NCI-H128 (cell line): ENCODE data around the gene PTPRG.

Source experiments
- DNase-seq: peaks from one replicate; lab custom pipeline; 2025; ENCODE audit not compliant: unreplicated experiment; lab: John Stamatoyannopoulos, UW

Gene PTPRG

GRCh38 chr3:62168356-62168755 lies 607.0 kb downstream of the PTPRG start:
- no peak for DNase-seq

- no peak for DNase-seq
These were observed 608.7 kb downstream of the PTPRG start for GRCh38 chr3:62169906-62170660.

- DNase-seq = no peak
These were observed 610.4 kb downstream of the PTPRG start for GRCh38 chr3:62171789-62172188.

GRCh38 chr3:62172199-62172598 lies 610.8 kb downstream of the PTPRG start:
- DNase-seq = no peak

GRCh38 chr3:62173939-62174515 lies 612.7 kb downstream of the PTPRG start:
- no peak for DNase-seq

GRCh38 chr3:62175161-62175560 lies 613.8 kb downstream of the PTPRG start:
- DNase-seq = no peak

GRCh38 chr3:62178032-62178431 lies 616.7 kb downstream of the PTPRG start:
- no peak for DNase-seq

- DNase-seq = no peak
These were observed 617.6 kb downstream of the PTPRG start for GRCh38 chr3:62178739-62179600.

- DNase-seq = no peak
These were observed 619.1 kb downstream of the PTPRG start for GRCh38 chr3:62180514-62180913.

- no peak for DNase-seq
These were observed 621.7 kb downstream of the PTPRG start for GRCh38 chr3:62183087-62183486.

- no peak for DNase-seq
These were observed 622.6 kb downstream of the PTPRG start for GRCh38 chr3:62183969-62184368.

GRCh38 chr3:62184559-62184958 lies 623.2 kb downstream of the PTPRG start:
- DNase-seq = no peak

- no peak for DNase-seq
These were observed 625.7 kb downstream of the PTPRG start for GRCh38 chr3:62187022-62187431.

GRCh38 chr3:62188681-62189375 lies 627.5 kb downstream of the PTPRG start:
- DNase-seq = no peak

GRCh38 chr3:62189376-62189698 lies 628.0 kb downstream of the PTPRG start:
- no peak for DNase-seq

- DNase-seq = no peak
These were observed 631.5 kb downstream of the PTPRG start for GRCh38 chr3:62192891-62193290.

GRCh38 chr3:62193586-62194345 lies 632.4 kb downstream of the PTPRG start:
- DNase-seq = no peak

GRCh38 chr3:62197350-62198012 lies 636.1 kb downstream of the PTPRG start:
- DNase-seq = no peak

GRCh38 chr3:62199126-62199525 lies 637.8 kb downstream of the PTPRG start:
- DNase-seq = no peak

- DNase-seq = no peak
These were observed 640.2 kb downstream of the PTPRG start for GRCh38 chr3:62201438-62202035.
